Stimulated activated CD8-positive, alpha-beta memory T cell treated with anti-CD3 and anti-CD28 coated beads, Interleukin-12 subunit alpha, Interleukin-12 subunit beta, amount 100 ng/mL, for 1 hour (primary cell): ENCODE measurements around the gene DACT2.

ENCODE experiments used
- DNase-seq: peaks from one replicate; pipeline ENCODE4 v3.0.0-alpha.2; 2020; ENCODE audit warnings: low read depth

Gene DACT2

GRCh38 chr6:168264593-168265335 is 54.8 kb downstream of the DACT2 start:
- DNase-seq: no peak

GRCh38 chr6:168263351-168263905 is 56.1 kb downstream of the DACT2 start:
- DNase-seq: no peak

GRCh38 chr6:168261234-168261633 is 58.3 kb downstream of the DACT2 start:
- DNase-seq: no peak

- DNase-seq: no peak
Observed at GRCh38 chr6:168260420-168260987, 59.1 kb downstream of the DACT2 start.

- no peak for DNase-seq
Observed at GRCh38 chr6:168258795-168259194, 60.8 kb downstream of the DACT2 start.

- DNase-seq: no peak
Observed at GRCh38 chr6:168256940-168257339, 62.6 kb downstream of the DACT2 start.
